OCI-LY7 (cell line): Measurements from ENCODE around the gene CDC5L. TPM values are rescaled to one million over a fixed set of nuclear protein-coding genes. Genes with fewer than 3 reads are reported as not detected.

Experiments used
- BruUV-seq: library from RNA; stranded (reverse); fragments of 400-500 nt; replicated peaks from 2 replicates; lab custom pipeline; 2021; lab: Mats Ljungman, UMichigan
- CTCF ChIA-PET: fragments of 300-600 bp; sonication (Branson Sonifier 250); formaldehyde crosslinking; loops from one replicate; lab custom pipeline; 2022; ENCODE audit warnings: antibody characterized with exemption; ENCODE audit not compliant: unreplicated experiment; lab: Charles Lee
- POLR2A ChIA-PET: fragments of 300-600 bp; sonication (Branson Sonifier 250); formaldehyde crosslinking; loops from one replicate; lab custom pipeline; 2022; ENCODE audit warnings: antibody characterized with exemption; lab: Charles Lee
- DNase-seq: peaks from one replicate; pipeline ENCODE4 v3.0.0-alpha.2; 2015; ENCODE audit warnings: low spot score
- H2AFZ ChIP-seq: fragments of 200-600 bp; sonication (generic), shearing (Covaris generic); 2 replicates; pipeline ENCODE4 v1.6.1; 2014; ENCODE audit warnings: mild to moderate bottlenecking, antibody characterized with exemption, low read length, moderate library complexity
- H3K27ac ChIP-seq: fragments of 200-600 bp; sonication (generic); 2 replicates; pipeline ENCODE4 v1.5.1; 2014; ENCODE audit warnings: mixed run types, low read depth, mild to moderate bottlenecking, moderate library complexity, low read length, inconsistent platforms; ENCODE audit not compliant: poor library complexity, severe bottlenecking
- H3K36me3 ChIP-seq: fragments of 200-600 bp; sonication (generic); 2 replicates; pipeline ENCODE4 v1.6.1; 2014; ENCODE audit warnings: mild to moderate bottlenecking, antibody characterized with exemption, low read length, moderate library complexity, mixed read lengths; ENCODE audit not compliant: insufficient read depth
- H3K4me1 ChIP-seq: fragments of 200-600 bp; sonication (generic); 2 replicates; pipeline ENCODE4 v1.5.1; 2014; ENCODE audit warnings: mild to moderate bottlenecking, low read length; ENCODE audit not compliant: insufficient read depth, poor library complexity, severe bottlenecking
- H3K4me2 ChIP-seq: fragments of 200-600 bp; sonication (generic); 2 replicates; pipeline ENCODE4 v1.6.1; 2014; ENCODE audit warnings: mild to moderate bottlenecking, low read length
- H3K4me3 ChIP-seq: fragments of 200-600 bp; sonication (generic); 2 replicates; pipeline ENCODE4 v1.5.1; 2014; ENCODE audit warnings: mild to moderate bottlenecking, low read depth, low read length; ENCODE audit not compliant: poor library complexity, severe bottlenecking
- H3K79me2 ChIP-seq: fragments of 200-600 bp; sonication (generic); 2 replicates; pipeline ENCODE4 v1.6.1; 2016; ENCODE audit warnings: low read depth, mild to moderate bottlenecking, low read length, moderate library complexity, mixed read lengths; ENCODE audit not compliant: insufficient read depth
- H3K9me2 ChIP-seq: fragments of 200-600 bp; sonication (generic); 2 replicates; pipeline ENCODE4 v1.6.1; 2016; ENCODE audit warnings: mild to moderate bottlenecking, low read length, mixed read lengths; ENCODE audit not compliant: insufficient read depth
- H3K9me3 ChIP-seq: fragments of 200-600 bp; sonication (generic); 2 replicates; pipeline ENCODE4 v1.6.1; 2014; ENCODE audit warnings: mild to moderate bottlenecking, mixed run types, low read length, mixed read lengths
- H4K20me1 ChIP-seq: fragments of 200-600 bp; sonication (generic); 2 replicates; pipeline ENCODE4 v1.6.1; 2014; ENCODE audit warnings: mild to moderate bottlenecking, antibody characterized with exemption, low read length, moderate library complexity, mixed read lengths; ENCODE audit not compliant: insufficient read depth
- EZH2phosphoT487 ChIP-seq: fragments of 200-600 bp; sonication (generic); IDR thresholded peaks from 2 replicates; pipeline ENCODE4 v1.6.1; 2018; ENCODE audit warnings: low read depth, borderline replicate concordance, mild to moderate bottlenecking, mixed run types, antibody characterized with exemption, low read length, moderate library complexity, mixed read lengths
- intact Hi-C: fragments of 100-400 bp; cut with micrococcal nuclease; formaldehyde crosslinking; loops from one replicate; pipeline ENCODE4 v1.10.0; 2022; ENCODE audit not compliant: unreplicated experiment
- total RNA-seq, 2 experiments: library from RNA; depleted of rRNA in 1 of 2; stranded (reverse); fragments of >200 nt in 1 of 2; shearing (Covaris generic) in 1 of 2; gene quantifications; 2 replicates each; pipeline ENCODE4 v1.2.3, GENCODE V29; 2014 to 2022
- TF ChIP-seq, protein P1 (sequence below): fragments of 200-600 bp; sonication (generic); conservative IDR thresholded peaks from 2 replicates; pipeline ENCODE4 v1.5.1; 2014; ENCODE audit warnings: mild to moderate bottlenecking, antibody characterized with exemption, low read length, moderate library complexity, mixed read lengths

The CDC5L gene
- total RNA-seq, 2 experiments from 2014 or later = 21.5 to 24.0 TPM

GRCh38 chr6:44477293-44477894 lies 89.9 kb downstream of the CDC5L start:
- Histone ChIP-seq H3K9me3 (no peaks in the 10 kb centered on the region), H3K27ac (no peak overlapping the region), H3K4me1 (no peaks in the 10 kb centered on the region), H3K36me3 (no peaks in the 10 kb centered on the region), H3K4me2 (no peak overlapping the region), H2AFZ (no peak overlapping the region), H3K4me3 (no peak overlapping the region), H3K9me2 (no peaks in the 10 kb centered on the region), H3K79me2 (no peaks in the 10 kb centered on the region), H4K20me1 (no peaks in the 10 kb centered on the region)
- no TSS peak for BruUV-seq
- no peak for DNase-seq
- ChIA-PET POLR2A (no interaction called here), CTCF (no interaction called here)
- TF ChIP-seq, protein P1, sequence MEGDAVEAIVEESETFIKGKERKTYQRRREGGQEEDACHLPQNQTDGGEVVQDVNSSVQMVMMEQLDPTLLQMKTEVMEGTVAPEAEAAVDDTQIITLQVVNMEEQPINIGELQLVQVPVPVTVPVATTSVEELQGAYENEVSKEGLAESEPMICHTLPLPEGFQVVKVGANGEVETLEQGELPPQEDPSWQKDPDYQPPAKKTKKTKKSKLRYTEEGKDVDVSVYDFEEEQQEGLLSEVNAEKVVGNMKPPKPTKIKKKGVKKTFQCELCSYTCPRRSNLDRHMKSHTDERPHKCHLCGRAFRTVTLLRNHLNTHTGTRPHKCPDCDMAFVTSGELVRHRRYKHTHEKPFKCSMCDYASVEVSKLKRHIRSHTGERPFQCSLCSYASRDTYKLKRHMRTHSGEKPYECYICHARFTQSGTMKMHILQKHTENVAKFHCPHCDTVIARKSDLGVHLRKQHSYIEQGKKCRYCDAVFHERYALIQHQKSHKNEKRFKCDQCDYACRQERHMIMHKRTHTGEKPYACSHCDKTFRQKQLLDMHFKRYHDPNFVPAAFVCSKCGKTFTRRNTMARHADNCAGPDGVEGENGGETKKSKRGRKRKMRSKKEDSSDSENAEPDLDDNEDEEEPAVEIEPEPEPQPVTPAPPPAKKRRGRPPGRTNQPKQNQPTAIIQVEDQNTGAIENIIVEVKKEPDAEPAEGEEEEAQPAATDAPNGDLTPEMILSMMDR = no peak
- no peak for TF ChIP-seq EZH2phosphoT487
- intact Hi-C loops = loop anchor here (10.0 kb wide), 1 partner anchor 177 kb away; no protein-coding TSS in a partner anchor

- H3K27ac ChIP-seq = no peak overlapping the region
- ChIA-PET POLR2A (no interaction called here), CTCF (no interaction called here)
- intact Hi-C loops = loop anchor here (10.0 kb wide), 1 partner anchor 177 kb away; no protein-coding TSS in a partner anchor
- no peaks in the 10 kb centered on the region for H3K9me3 ChIP-seq
- no peaks in the 10 kb centered on the region for H3K36me3 ChIP-seq
- no peaks in the 10 kb centered on the region for H3K79me2 ChIP-seq
- H3K4me1 ChIP-seq = no peaks in the 10 kb centered on the region
- H3K4me2 ChIP-seq = no peak overlapping the region
- H4K20me1 ChIP-seq = no peaks in the 10 kb centered on the region
- no peak overlapping the region for H3K4me3 ChIP-seq
- no peak for DNase-seq
- H3K9me2 ChIP-seq = no peaks in the 10 kb centered on the region
- no TSS peak for BruUV-seq
- TF ChIP-seq EZH2phosphoT487 = no peak
- TF ChIP-seq, protein P1 = no peak
- H2AFZ ChIP-seq = no peak overlapping the region
Observed at GRCh38 chr6:44478158-44478557, 90.7 kb downstream of the CDC5L start.

DNA sequence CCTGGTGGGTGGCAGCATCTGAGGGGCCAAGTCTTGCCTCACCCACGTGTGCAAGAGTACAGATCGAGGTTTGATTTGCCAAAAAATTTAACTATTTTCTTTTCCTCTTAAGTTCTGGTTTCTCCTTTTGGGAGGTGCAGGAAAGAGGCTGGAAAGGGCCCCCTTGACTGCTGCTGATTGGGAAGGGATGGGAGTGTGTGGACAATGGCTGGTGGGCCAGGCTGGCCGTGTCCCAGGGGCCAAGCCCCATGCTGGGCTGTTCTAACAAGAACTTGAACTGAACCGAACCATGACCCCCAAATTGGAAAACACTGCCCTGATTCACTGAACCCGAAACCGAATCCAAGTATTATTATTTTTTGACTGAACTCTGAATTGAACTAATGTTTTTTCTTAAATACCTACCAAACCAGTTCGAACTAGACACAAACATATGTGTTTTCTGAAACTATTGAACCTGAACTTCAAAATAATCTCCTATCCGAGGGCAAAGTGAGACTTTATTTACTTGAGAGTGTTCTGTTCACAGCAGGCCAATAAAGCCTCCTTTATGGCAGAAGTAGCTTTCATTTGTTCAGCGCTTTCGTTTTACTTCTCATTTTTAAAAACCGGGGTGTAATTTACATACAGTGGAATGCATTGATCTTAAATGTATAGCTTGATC lies 91.2 kb downstream of the CDC5L start:
- ChIA-PET POLR2A (no interaction called here), CTCF (no interaction called here)
- Histone ChIP-seq H2AFZ (no peak overlapping the region), H4K20me1 (no peaks in the 10 kb centered on the region), H3K36me3 (no peaks in the 10 kb centered on the region), H3K79me2 (no peaks in the 10 kb centered on the region), H3K4me3 (no peak overlapping the region), H3K9me3 (no peaks in the 10 kb centered on the region), H3K9me2 (no peaks in the 10 kb centered on the region), H3K4me2 (no peak overlapping the region), H3K27ac (no peak overlapping the region), H3K4me1 (no peaks in the 10 kb centered on the region)
- intact Hi-C loops = loop anchor here (10.0 kb wide), 1 partner anchor 176 kb away; no protein-coding TSS in a partner anchor
- BruUV-seq = no TSS peak
- TF ChIP-seq, protein P1 = no peak
- TF ChIP-seq EZH2phosphoT487 = no peak
- no peak for DNase-seq
